OCI-LY7 (cell line): Measurements from ENCODE around the gene PDZRN4. TPM values are rescaled to one million over a fixed set of nuclear protein-coding genes. Genes with fewer than 3 reads are reported as not detected.

ENCODE experiments used
- BruUV-seq: library from RNA; stranded (reverse); fragments of 400-500 nt; replicated peaks from 2 replicates; lab custom pipeline; 2021; lab: Mats Ljungman, UMichigan
- CTCF ChIA-PET: fragments of 300-600 bp; sonication (Branson Sonifier 250); formaldehyde crosslinking; loops from one replicate; lab custom pipeline; 2022; ENCODE audit warnings: antibody characterized with exemption; ENCODE audit not compliant: unreplicated experiment; lab: Charles Lee
- POLR2A ChIA-PET: fragments of 300-600 bp; sonication (Branson Sonifier 250); formaldehyde crosslinking; loops from one replicate; lab custom pipeline; 2022; ENCODE audit warnings: antibody characterized with exemption; lab: Charles Lee
- DNase-seq: peaks from one replicate; pipeline ENCODE4 v3.0.0-alpha.2; 2015; ENCODE audit warnings: low spot score
- H2AFZ ChIP-seq: fragments of 200-600 bp; sonication (generic), shearing (Covaris generic); 2 replicates; pipeline ENCODE4 v1.6.1; 2014; ENCODE audit warnings: mild to moderate bottlenecking, antibody characterized with exemption, low read length, moderate library complexity
- H3K27ac ChIP-seq: fragments of 200-600 bp; sonication (generic); 2 replicates; pipeline ENCODE4 v1.5.1; 2014; ENCODE audit warnings: mixed run types, low read depth, mild to moderate bottlenecking, moderate library complexity, low read length, inconsistent platforms; ENCODE audit not compliant: poor library complexity, severe bottlenecking
- H3K36me3 ChIP-seq: fragments of 200-600 bp; sonication (generic); 2 replicates; pipeline ENCODE4 v1.6.1; 2014; ENCODE audit warnings: mild to moderate bottlenecking, antibody characterized with exemption, low read length, moderate library complexity, mixed read lengths; ENCODE audit not compliant: insufficient read depth
- H3K4me1 ChIP-seq: fragments of 200-600 bp; sonication (generic); 2 replicates; pipeline ENCODE4 v1.5.1; 2014; ENCODE audit warnings: mild to moderate bottlenecking, low read length; ENCODE audit not compliant: insufficient read depth, poor library complexity, severe bottlenecking
- H3K4me2 ChIP-seq: fragments of 200-600 bp; sonication (generic); 2 replicates; pipeline ENCODE4 v1.6.1; 2014; ENCODE audit warnings: mild to moderate bottlenecking, low read length
- H3K4me3 ChIP-seq: fragments of 200-600 bp; sonication (generic); 2 replicates; pipeline ENCODE4 v1.5.1; 2014; ENCODE audit warnings: mild to moderate bottlenecking, low read depth, low read length; ENCODE audit not compliant: poor library complexity, severe bottlenecking
- H3K79me2 ChIP-seq: fragments of 200-600 bp; sonication (generic); 2 replicates; pipeline ENCODE4 v1.6.1; 2016; ENCODE audit warnings: low read depth, mild to moderate bottlenecking, low read length, moderate library complexity, mixed read lengths; ENCODE audit not compliant: insufficient read depth
- H3K9me2 ChIP-seq: fragments of 200-600 bp; sonication (generic); 2 replicates; pipeline ENCODE4 v1.6.1; 2016; ENCODE audit warnings: mild to moderate bottlenecking, low read length, mixed read lengths; ENCODE audit not compliant: insufficient read depth
- H3K9me3 ChIP-seq: fragments of 200-600 bp; sonication (generic); 2 replicates; pipeline ENCODE4 v1.6.1; 2014; ENCODE audit warnings: mild to moderate bottlenecking, mixed run types, low read length, mixed read lengths
- H4K20me1 ChIP-seq: fragments of 200-600 bp; sonication (generic); 2 replicates; pipeline ENCODE4 v1.6.1; 2014; ENCODE audit warnings: mild to moderate bottlenecking, antibody characterized with exemption, low read length, moderate library complexity, mixed read lengths; ENCODE audit not compliant: insufficient read depth
- CTCF ChIP-seq: fragments of 200-600 bp; sonication (generic); conservative IDR thresholded peaks from 2 replicates; pipeline ENCODE4 v1.5.1; 2014; ENCODE audit warnings: mild to moderate bottlenecking, antibody characterized with exemption, low read length, moderate library complexity, mixed read lengths
- EZH2phosphoT487 ChIP-seq: fragments of 200-600 bp; sonication (generic); IDR thresholded peaks from 2 replicates; pipeline ENCODE4 v1.6.1; 2018; ENCODE audit warnings: low read depth, borderline replicate concordance, mild to moderate bottlenecking, mixed run types, antibody characterized with exemption, low read length, moderate library complexity, mixed read lengths
- intact Hi-C: fragments of 100-400 bp; cut with micrococcal nuclease; formaldehyde crosslinking; loops from one replicate; pipeline ENCODE4 v1.10.0; 2022; ENCODE audit not compliant: unreplicated experiment
- total RNA-seq, 2 experiments: library from RNA; depleted of rRNA in 1 of 2; stranded (reverse); fragments of >200 nt in 1 of 2; shearing (Covaris generic) in 1 of 2; gene quantifications; 2 replicates each; pipeline ENCODE4 v1.2.3, GENCODE V29; 2014 to 2022

PDZRN4 gene
- total RNA-seq, 2 experiments from 2014 or later, result 6.8 to 16.8 TPM

GRCh38 chr12:41485203-41485602, 297.1 kb downstream of the PDZRN4 start:
- Histone ChIP-seq H2AFZ (no peak overlapping the region), H3K9me3 (no peaks in the 10 kb centered on the region), H3K4me1 (no peaks in the 10 kb centered on the region), H3K9me2 (no peaks in the 10 kb centered on the region), H3K4me3 (no peak overlapping the region), H4K20me1 (no peaks in the 10 kb centered on the region), H3K79me2 (no peaks in the 10 kb centered on the region), H3K27ac (no peak overlapping the region), H3K36me3 (peaks cover 13% of the 10 kb centered on the region), H3K4me2 (no peak overlapping the region)
- no TSS peak for BruUV-seq
- CTCF ChIA-PET, result no interaction called here
- POLR2A ChIA-PET, result interaction anchor here (0.6 to 0.7 kb wide), 2 partner anchors 77 to 758 kb away, joined by 3 read pairs; no protein-coding TSS in a partner anchor
- intact Hi-C loops, result no loop called here
- DNase-seq, result no peak
- TF ChIP-seq CTCF (no peak), EZH2phosphoT487 (no peak)

- Histone ChIP-seq H3K36me3 (peaks cover 13% of the 10 kb centered on the region; the same call in 1 of the 2 replicates), H3K4me3 (no peak overlapping the region), H3K9me3 (no peaks in the 10 kb centered on the region), H3K27ac (no peak overlapping the region), H2AFZ (no peak overlapping the region), H3K79me2 (no peaks in the 10 kb centered on the region), H3K9me2 (no peaks in the 10 kb centered on the region), H3K4me2 (no peak overlapping the region), H3K4me1 (no peaks in the 10 kb centered on the region), H4K20me1 (no peaks in the 10 kb centered on the region)
- TF ChIP-seq CTCF (no peak), EZH2phosphoT487 (no peak)
- intact Hi-C loops, result no loop called here
- ChIA-PET POLR2A (no interaction called here), CTCF (no interaction called here)
- DNase-seq, result no peak
- BruUV-seq, result no TSS peak
Measured at GRCh38 chr12:41486718-41487117, 298.6 kb downstream of the PDZRN4 start.

GRCh38 chr12:41496009-41496408, 307.9 kb downstream of the PDZRN4 start:
- no peaks in the 10 kb centered on the region for H3K9me3 ChIP-seq
- no peaks in the 10 kb centered on the region for H3K9me2 ChIP-seq
- ChIA-PET POLR2A (interaction anchor here (0.6 to 3.1 kb wide), 3 partner anchors 9 to 621 kb away, joined by 3 to 17 read pairs (median 3); no protein-coding TSS in a partner anchor), CTCF (no interaction called here)
- no peaks in the 10 kb centered on the region for H4K20me1 ChIP-seq
- H3K4me3 ChIP-seq, result no peak overlapping the region
- H3K4me2 ChIP-seq, result no peak overlapping the region
- 0 out of 2 replicates have a peak, but pooled peaks cover under 1% of the 10 kb centered on the region for H3K36me3 ChIP-seq
- no peaks in the 10 kb centered on the region for H3K79me2 ChIP-seq
- intact Hi-C loops, result no loop called here
- DNase-seq, result no peak
- no peak for TF ChIP-seq EZH2phosphoT487
- TF ChIP-seq CTCF, result no peak
- H3K27ac ChIP-seq, result no peak overlapping the region
- no peaks in the 10 kb centered on the region for H3K4me1 ChIP-seq
- no TSS peak for BruUV-seq
- no peak overlapping the region for H2AFZ ChIP-seq
